Heart left ventricle (tissue), 13 donors: ENCODE data around the gene RAB11FIP4.

Experiments used
- CTCF ChIP-seq, 12 donors: fragments of 200-600 bp; sonication (generic) in 4 of 12; IDR thresholded peaks; one replicate each; pipeline versions ENCODE4 v1.5.0 to v1.8.0; 2018 to 2022; ENCODE audit warnings: antibody characterized with exemption in 12 of 12, mild to moderate bottlenecking in 5 of 12
- POLR2A ChIP-seq, 2 donors: fragments of 450-650 bp; IDR thresholded peaks; one replicate each; pipeline ENCODE4 v1.6.1; 2017; ENCODE audit warnings: antibody characterized with exemption in 2 of 2, mild to moderate bottlenecking in 2 of 2, moderate library complexity in 2 of 2
- donor health status: ischemic (EF 13 %, LVEDD 7.1; RV severe dilation, severe dysfunction).
- donor health status: DM: no; HTN: yes; CAD: no.
- donor health status: DM: no; HTN: no; CAD: no.
- donor health status: ischemic (EF 25% LVEDD 6.9; RV normal size, moderate dysfunction).
- donor health status: ischemic (EF 25% LVEDD 5.7; RV mildly dilated, moderate dysfunction).
- donor health status: ischemic (EF 35%, LVEDD 5.7; RV mildly dilated, moderate dysfunction).
- donor health status: nonischemic (EF 11% LVEDD 7.7; RV severe dilation, severe dysfunction).
- donor health status: DM: yes; HTN: yes; CAD: no.
- donor health status: PGD.
- donor health status: ischemic (EF 29% LVEDD 5.4; RV normal size, mild dysfunction).
- donor health status: nonischemic (EF 23%, LVEDD 6.1; RV moderate dilation, normal function).

- no peak for TF ChIP-seq CTCF (IDR thresholded peaks at IDR 0.05)
- no peak for TF ChIP-seq POLR2A (IDR thresholded peaks at IDR 0.05)
These were observed 11.8 kb upstream of the RAB11FIP4 start for GRCh38 chr17:31379597-31380205.
